HG03025 (cell line): ENCODE measurements around the gene TMEM91.

ENCODE experiments used
- ATAC-seq: cut with Tn5 transposase; IDR thresholded peaks from one replicate; pipeline ENCODE4 v1.9.1; 2021; ENCODE audit warnings: mild to moderate bottlenecking, moderate library complexity; ENCODE audit not compliant: unreplicated experiment, low FRiP score

TMEM91 gene

GRCh38 chr19:41427647-41428480 is 51.5 kb downstream of the TMEM91 start:
- no peak for ATAC-seq

GRCh38 chr19:41428481-41428859 is 52.1 kb downstream of the TMEM91 start:
- ATAC-seq = no peak

- no peak for ATAC-seq
These were observed 54.6 kb downstream of the TMEM91 start for GRCh38 chr19:41430922-41431321.

DNA sequence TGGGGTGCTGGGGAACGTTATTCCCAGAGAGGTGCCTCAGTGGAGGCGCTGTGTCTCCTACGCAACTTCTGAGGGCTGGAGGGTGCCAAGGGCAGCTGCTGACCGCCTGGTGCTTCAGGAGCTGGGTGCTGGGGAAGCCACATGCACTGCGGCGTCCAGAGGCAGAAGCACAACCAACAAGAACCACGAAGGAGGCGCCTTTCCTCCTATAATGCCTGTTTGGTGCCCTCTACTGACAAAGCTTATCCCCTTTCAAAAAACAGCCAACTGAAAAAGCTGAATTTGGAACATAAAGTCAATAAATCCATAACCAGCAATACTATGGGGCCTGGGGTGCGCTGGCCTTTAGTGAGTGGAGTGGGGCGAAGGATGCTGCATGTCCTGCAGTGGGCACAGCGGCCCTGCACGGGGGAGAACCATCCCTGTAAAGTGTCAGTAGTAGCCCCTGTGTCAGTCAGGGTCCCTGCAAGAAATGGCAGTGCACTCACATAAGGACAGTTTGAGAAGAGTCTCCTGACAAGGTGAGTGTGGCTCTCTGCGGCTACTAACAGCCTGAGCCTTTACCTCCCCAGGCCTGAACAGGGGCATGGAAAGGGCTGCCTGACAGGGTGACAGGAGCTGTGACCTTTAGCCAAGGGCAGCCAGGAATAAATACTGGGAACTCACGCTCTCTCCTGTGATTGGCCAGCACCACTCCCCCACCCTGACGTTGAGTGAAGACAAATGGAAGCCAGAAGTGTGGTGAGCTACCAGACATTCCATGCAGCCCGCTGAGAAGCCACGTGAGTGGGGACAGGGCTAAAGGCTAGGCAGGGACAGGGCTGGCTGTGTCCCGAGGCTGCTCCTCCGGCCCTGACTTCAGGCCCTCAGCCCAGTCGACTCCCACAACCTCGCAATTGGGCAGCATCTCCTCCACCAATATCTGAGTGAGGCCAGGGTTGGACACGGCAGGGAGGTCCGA is 55.4 kb downstream of the TMEM91 start:
- no peak for ATAC-seq

- ATAC-seq = no peak
These were observed 56.8 kb downstream of the TMEM91 start for GRCh38 chr19:41433171-41433570.
